Panc1 (cell line): ENCODE data around the gene ZNF823. TPM values are rescaled to one million over a fixed set of nuclear protein-coding genes. Genes with fewer than 3 reads are reported as not detected.

Experiments
- ATAC-seq: fragments of 200-7000 bp; cut with Tn5 transposase; 2 replicates; pipeline ENCODE4 v1.9.1; 2020; ENCODE audit warnings: mild to moderate bottlenecking, moderate library complexity
- BruUV-seq: library from RNA; stranded (reverse); fragments of 400-500 nt; replicated peaks from 2 replicates; lab custom pipeline; 2021; lab: Mats Ljungman, UMichigan
- CTCF ChIA-PET: fragments of 300-600 bp; sonication (Branson Sonifier 250); formaldehyde crosslinking; loops from one replicate; lab custom pipeline; 2022; ENCODE audit warnings: antibody characterized with exemption; lab: Charles Lee
- POLR2A ChIA-PET: fragments of 300-600 bp; sonication (Branson Sonifier 250); formaldehyde crosslinking; loops from one replicate; lab custom pipeline; 2022; ENCODE audit warnings: antibody characterized with exemption; lab: Charles Lee
- DNase-seq: peaks from one replicate; pipeline ENCODE4 v3.0.0-alpha.2; 2010; ENCODE audit warnings: low read depth, low spot score
- H3K27ac ChIP-seq: 2 replicates; pipeline ENCODE4 v1.5.1; 2011; ENCODE audit warnings: mild to moderate bottlenecking, low read length, inconsistent platforms
- H3K27me3 ChIP-seq: fragments of 200-500 bp; sonication (Bioruptor generic); 2 replicates; pipeline ENCODE4 v1.6.0; 2014; ENCODE audit warnings: low read length, inconsistent platforms; ENCODE audit not compliant: control insufficient read depth, insufficient read depth
- H3K36me3 ChIP-seq: fragments of 200-500 bp; sonication (Bioruptor generic); 2 replicates; pipeline ENCODE4 v1.5.1; 2014; ENCODE audit warnings: inconsistent platforms, mild to moderate bottlenecking, low read length, moderate library complexity; ENCODE audit not compliant: control insufficient read depth, insufficient read depth
- H3K4me1 ChIP-seq: 2 replicates; pipeline ENCODE4 v1.5.1; 2011; ENCODE audit warnings: inconsistent platforms, mild to moderate bottlenecking, low read length, moderate library complexity; ENCODE audit not compliant: control insufficient read depth, insufficient read depth
- H3K4me3 ChIP-seq, 2 experiments: 2 replicates each; pipeline ENCODE4 v1.5.1; 2011 to 2012; ENCODE audit warnings: low read depth in 2 of 2, low read length in 2 of 2, mild to moderate bottlenecking in 2 of 2, inconsistent platforms in 1 of 2, moderate library complexity in 1 of 2
- H3K9me3 ChIP-seq: fragments of 200-500 bp; sonication (Bioruptor generic); 2 replicates; pipeline ENCODE4 v1.5.1; 2014; ENCODE audit warnings: low read depth, mild to moderate bottlenecking, inconsistent platforms, low read length, moderate library complexity; ENCODE audit not compliant: control insufficient read depth, insufficient read depth
- POLR2AphosphoS5 ChIP-seq: IDR thresholded peaks from 2 replicates; pipeline ENCODE4 v1.6.1; 2012; ENCODE audit warnings: mild to moderate bottlenecking, low read depth, low read length, moderate library complexity
- SIN3A ChIP-seq: IDR thresholded peaks from 2 replicates; pipeline ENCODE4 v1.6.1; 2012; ENCODE audit warnings: low read depth, mild to moderate bottlenecking, low read length, moderate library complexity, borderline replicate concordance; ENCODE audit not compliant: insufficient read depth
- TCF7L2 ChIP-seq: IDR thresholded peaks from 2 replicates; pipeline ENCODE4 v1.6.1; 2011; ENCODE audit warnings: mild to moderate bottlenecking, low read depth, low read length, inconsistent platforms
- in situ Hi-C: cut with HindIII; loops from 2 replicates; pipeline ENCODE4 v1.10.0; 2016; ENCODE audit warnings: low sequenced_read_pairs, low pct_unique_long_range_greater_than_20kb
- intact Hi-C: fragments of 100-400 bp; cut with micrococcal nuclease; formaldehyde crosslinking; loops from one replicate; pipeline ENCODE4 v1.10.0; 2022; ENCODE audit not compliant: unreplicated experiment
- total RNA-seq: library from RNA; stranded (reverse); gene quantifications from one replicate; pipeline ENCODE4 v1.2.1, GENCODE V29; 2021; ENCODE audit not compliant: unreplicated experiment
- TF ChIP-seq, protein P1 (sequence below): fragments of 450-650 bp; IDR thresholded peaks from 2 replicates; pipeline ENCODE4 v1.5.1; 2017; ENCODE audit warnings: mild to moderate bottlenecking
- TF ChIP-seq, protein P2 (sequence below), 2 experiments: IDR thresholded peaks; 2 replicates each; pipeline ENCODE4 v1.6.1; 2011 to 2012; ENCODE audit warnings: low read depth in 2 of 2, control low read depth in 1 of 2, low read length in 1 of 2, mild to moderate bottlenecking in 1 of 2, moderate library complexity in 1 of 2; ENCODE audit not compliant: insufficient read depth in 1 of 2

Gene ZNF823
- total RNA-seq, 1 experiment from 2014 or later: 5.0 TPM

DNA sequence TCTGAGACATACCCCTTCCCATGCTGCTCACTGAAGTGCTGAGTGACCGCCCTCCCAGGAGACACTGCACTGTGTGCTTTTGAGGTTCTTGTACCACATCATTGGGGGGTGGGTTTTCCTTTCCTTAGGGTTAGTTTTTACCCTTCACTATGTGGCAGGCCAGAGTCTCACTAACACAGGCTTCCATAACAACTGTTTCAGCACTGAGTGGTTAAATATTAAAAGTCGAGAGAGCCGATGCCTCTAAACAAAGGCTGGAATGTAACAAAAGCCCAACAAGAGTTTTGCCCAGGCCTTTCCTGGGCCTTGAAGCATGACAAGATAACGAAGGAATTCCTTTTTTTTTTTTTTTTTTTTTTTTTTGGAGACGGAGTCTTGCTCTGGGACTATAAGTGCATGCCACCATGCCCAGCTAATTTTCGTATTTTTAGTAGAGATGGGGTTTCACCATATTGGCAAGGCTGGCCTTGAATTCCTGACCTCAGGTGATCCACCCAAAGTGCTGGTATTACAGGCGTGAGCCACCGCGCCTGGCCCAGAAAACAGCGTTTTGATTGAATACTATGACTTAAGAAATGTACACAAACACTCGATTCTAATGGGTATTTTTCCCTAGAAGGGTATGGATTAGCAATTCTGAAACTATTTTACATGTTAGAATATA lies 46.5 kb downstream of the ZNF823 start:
- intact Hi-C loops (no loop called here), in situ Hi-C loops (no loop called here)
- no peaks in the 10 kb centered on the region for H3K36me3 ChIP-seq
- TF ChIP-seq, protein P1, sequence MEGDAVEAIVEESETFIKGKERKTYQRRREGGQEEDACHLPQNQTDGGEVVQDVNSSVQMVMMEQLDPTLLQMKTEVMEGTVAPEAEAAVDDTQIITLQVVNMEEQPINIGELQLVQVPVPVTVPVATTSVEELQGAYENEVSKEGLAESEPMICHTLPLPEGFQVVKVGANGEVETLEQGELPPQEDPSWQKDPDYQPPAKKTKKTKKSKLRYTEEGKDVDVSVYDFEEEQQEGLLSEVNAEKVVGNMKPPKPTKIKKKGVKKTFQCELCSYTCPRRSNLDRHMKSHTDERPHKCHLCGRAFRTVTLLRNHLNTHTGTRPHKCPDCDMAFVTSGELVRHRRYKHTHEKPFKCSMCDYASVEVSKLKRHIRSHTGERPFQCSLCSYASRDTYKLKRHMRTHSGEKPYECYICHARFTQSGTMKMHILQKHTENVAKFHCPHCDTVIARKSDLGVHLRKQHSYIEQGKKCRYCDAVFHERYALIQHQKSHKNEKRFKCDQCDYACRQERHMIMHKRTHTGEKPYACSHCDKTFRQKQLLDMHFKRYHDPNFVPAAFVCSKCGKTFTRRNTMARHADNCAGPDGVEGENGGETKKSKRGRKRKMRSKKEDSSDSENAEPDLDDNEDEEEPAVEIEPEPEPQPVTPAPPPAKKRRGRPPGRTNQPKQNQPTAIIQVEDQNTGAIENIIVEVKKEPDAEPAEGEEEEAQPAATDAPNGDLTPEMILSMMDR: no peak
- no peak for TF ChIP-seq SIN3A
- no peaks in the 10 kb centered on the region for H3K27me3 ChIP-seq
- H3K9me3 ChIP-seq: peaks cover 13% of the 10 kb centered on the region; the same call in 1 of the 2 replicates
- H3K4me1 ChIP-seq: no peaks in the 10 kb centered on the region
- DNase-seq (no peak), ATAC-seq (no peak)
- no peak overlapping the region for H3K4me3 ChIP-seq
- no peak overlapping the region for H3K27ac ChIP-seq
- BruUV-seq: no TSS peak
- CTCF ChIA-PET: no interaction called here
- POLR2A ChIA-PET: no interaction called here

DNA sequence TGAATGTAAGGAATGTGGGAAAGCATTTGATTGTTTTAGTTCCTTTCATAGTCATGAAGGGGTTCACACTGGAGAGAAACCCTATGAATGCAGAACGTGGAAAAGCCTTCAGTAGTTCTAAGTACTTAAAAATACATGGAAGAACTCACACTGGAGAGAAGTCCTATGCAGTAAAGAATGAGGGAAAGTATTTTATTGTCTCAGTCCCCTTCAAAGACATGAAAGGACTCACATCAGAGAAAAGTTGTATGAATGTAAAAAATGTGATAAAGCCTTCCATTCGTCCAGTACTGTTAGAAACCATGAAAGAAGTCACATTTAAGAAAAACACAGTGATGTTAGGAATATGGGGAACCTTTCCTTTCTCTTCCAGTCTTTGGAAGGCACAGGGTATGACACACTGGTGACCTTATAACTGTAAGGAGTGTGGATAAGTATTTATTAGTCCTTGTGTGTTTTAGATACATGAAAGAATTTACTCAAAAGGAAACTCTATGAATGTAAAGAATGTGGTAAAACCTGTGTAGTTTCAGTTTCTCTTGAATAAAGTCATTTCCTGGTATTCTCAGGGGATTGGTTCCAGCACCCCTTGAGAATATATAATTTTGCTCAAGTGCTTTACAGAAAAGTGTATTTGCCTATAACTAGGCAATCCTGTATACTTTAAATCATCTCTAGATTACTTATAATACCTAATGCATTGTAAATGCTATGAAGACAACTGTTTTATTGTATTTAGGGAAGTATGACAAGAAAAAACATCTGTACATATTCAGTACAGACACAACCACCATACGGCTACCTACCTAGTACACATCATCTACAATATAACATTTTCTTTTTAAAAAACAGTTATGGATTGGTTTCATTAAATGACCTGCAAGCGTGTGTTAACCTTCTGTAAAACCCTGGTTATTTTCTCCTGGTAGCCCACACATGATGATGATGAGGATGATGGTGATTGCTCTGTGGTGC lies 52.8 kb downstream of the ZNF823 start:
- BruUV-seq: no TSS peak
- H3K4me3 ChIP-seq: no peak overlapping the region
- H3K36me3 ChIP-seq: no peaks in the 10 kb centered on the region
- H3K27ac ChIP-seq: no peak overlapping the region
- intact Hi-C loops: no loop called here
- POLR2A ChIA-PET: no interaction called here
- H3K9me3 ChIP-seq: peaks cover 47% of the 10 kb centered on the region
- DNase-seq (no peak), ATAC-seq (no peak)
- no peaks in the 10 kb centered on the region for H3K4me1 ChIP-seq
- no peaks in the 10 kb centered on the region for H3K27me3 ChIP-seq
- CTCF ChIA-PET: no interaction called here
- TF ChIP-seq, protein P1: no peak
- TF ChIP-seq TCF7L2 (no peak), POLR2AphosphoS5 (no peak), SIN3A (no peak)
- TF ChIP-seq, protein P2, sequence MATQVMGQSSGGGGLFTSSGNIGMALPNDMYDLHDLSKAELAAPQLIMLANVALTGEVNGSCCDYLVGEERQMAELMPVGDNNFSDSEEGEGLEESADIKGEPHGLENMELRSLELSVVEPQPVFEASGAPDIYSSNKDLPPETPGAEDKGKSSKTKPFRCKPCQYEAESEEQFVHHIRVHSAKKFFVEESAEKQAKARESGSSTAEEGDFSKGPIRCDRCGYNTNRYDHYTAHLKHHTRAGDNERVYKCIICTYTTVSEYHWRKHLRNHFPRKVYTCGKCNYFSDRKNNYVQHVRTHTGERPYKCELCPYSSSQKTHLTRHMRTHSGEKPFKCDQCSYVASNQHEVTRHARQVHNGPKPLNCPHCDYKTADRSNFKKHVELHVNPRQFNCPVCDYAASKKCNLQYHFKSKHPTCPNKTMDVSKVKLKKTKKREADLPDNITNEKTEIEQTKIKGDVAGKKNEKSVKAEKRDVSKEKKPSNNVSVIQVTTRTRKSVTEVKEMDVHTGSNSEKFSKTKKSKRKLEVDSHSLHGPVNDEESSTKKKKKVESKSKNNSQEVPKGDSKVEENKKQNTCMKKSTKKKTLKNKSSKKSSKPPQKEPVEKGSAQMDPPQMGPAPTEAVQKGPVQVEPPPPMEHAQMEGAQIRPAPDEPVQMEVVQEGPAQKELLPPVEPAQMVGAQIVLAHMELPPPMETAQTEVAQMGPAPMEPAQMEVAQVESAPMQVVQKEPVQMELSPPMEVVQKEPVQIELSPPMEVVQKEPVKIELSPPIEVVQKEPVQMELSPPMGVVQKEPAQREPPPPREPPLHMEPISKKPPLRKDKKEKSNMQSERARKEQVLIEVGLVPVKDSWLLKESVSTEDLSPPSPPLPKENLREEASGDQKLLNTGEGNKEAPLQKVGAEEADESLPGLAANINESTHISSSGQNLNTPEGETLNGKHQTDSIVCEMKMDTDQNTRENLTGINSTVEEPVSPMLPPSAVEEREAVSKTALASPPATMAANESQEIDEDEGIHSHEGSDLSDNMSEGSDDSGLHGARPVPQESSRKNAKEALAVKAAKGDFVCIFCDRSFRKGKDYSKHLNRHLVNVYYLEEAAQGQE (IDR thresholded peaks at IDR 0.05; ENCODE audit: insufficient read depth in 1 of 2, low read depth in 2 of 2, low read length in 1 of 2): no peak
- in situ Hi-C loops: no loop called here
